Measurements from ENCODE around the gene DNAI7. TPM values are rescaled to one million over a fixed set of nuclear protein-coding genes. Genes with fewer than 3 reads are reported as not detected.

DNAI7 gene
- total RNA-seq, result not detected

DNA sequence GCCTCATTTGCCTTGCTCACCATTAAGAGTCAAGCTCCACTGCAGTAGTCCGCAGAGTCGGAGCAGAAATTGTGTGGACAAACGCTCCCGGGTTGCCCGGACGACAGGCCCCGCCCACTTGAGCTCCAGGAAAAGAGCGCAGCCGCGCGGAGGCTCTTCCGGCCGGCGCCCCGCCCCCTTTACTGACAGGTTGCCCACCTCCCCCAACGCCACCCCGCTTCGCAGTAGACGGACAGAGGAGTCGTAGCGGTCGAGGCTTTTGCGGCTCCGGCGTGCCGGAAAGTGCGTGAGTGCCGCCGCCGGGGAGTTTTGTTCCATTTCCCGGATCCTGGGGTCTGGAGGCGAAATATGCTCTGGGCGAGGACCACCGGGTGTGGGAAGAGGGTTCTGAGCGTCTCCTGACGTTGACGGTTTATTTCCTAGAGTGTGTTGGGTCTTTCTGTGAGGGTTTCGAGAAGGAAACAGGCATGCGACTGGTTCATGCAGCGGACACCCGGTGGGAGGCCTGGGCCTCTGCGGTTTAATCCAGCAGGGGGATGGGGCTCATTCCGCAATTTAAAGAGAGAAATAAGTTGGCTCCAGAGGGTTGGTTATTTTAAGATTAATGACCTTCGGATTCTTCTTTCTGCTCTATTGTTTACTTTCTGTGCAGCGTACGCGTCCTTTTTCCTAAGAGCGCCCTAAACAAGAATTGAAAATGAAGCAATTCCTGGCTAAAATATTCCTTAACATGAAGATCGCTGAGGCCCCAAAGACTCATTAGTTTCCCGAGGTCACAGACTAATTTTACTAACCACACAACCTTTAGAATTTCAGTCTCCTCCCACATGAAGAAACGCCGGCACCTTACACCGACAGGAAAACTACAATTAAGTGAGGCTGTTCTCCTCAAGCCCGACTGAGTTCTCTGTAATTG is at the start of gene DNAI7, which contains the start of gene ETFRF1:
TSS of gene DNAI7 (minus strand) at position 105 of the 916 bp plus-strand sequence. CDS start at position 23, 82 bp downstream.
TSS of gene ETFRF1 (plus strand) at position 182 of the 916 bp plus-strand sequence. CDS start 8,720 bp downstream, outside the sequence.

Other genes with a start within 250 kb of the DNAI7 start
- gene BCAT1, start 246.1 kb downstream of the DNAI7 start, total RNA-seq, result 1 to 10 TPM; 6.9 to 7.3 TPM
- 10 to 100 TPM; 10.4 to 12.6 TPM for gene ETFRF1, start 77 bp upstream of the DNAI7 start, total RNA-seq
- gene KRAS, start 55.8 kb upstream of the DNAI7 start, total RNA-seq, result 10 to 100 TPM; 38.4 to 41.0 TPM

Data from activated naive CD4-positive, alpha-beta T cell treated with anti-CD3 and anti-CD28 coated beads, Interleukin-2, amount 10 ng/mL, durations not matched to agents 5 hours and 36 hours (primary cell).